Measurements from ENCODE around the gene SLC9A7. TPM values are rescaled to one million over a fixed set of nuclear protein-coding genes. Genes with fewer than 3 reads are reported as not detected.

Gene SLC9A7
- total RNA-seq, 2 donors from 2014 or later: 1.4 to 2.2 TPM

DNA sequence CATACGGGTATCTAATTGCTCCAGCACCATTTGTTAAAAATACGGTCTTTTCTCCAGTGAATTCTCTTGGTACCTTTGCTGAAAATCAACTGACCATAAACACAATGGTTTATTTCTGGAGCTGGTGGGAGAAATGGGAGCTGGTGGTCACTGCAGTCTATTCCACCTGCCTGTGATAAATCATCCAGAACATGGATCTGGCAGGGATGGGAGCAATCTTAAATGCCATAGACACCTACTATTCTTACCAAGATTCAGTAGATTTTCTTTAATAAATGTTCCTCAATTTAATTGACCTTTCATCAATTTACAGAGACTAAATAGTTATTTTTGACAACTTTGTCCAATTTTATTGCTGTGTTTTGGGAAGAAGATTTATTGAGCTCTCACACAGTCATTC, 68.1 kb downstream of the SLC9A7 start:
- Histone ChIP-seq H3K27me3 (no peaks in the 10 kb centered on the region), H3K36me3 (no peaks in the 10 kb centered on the region), H3K4me3 (no peak overlapping the region), H3K9ac (ENCODE audit: low read depth in 2 of 2, low read length in 2 of 2) (no peak overlapping the region), H3K27ac (no peak overlapping the region), H3K4me1 (no peaks in the 10 kb centered on the region), H3K9me3 (no peaks in the 10 kb centered on the region)
- no peak for DNase-seq
- TF ChIP-seq, protein P1, sequence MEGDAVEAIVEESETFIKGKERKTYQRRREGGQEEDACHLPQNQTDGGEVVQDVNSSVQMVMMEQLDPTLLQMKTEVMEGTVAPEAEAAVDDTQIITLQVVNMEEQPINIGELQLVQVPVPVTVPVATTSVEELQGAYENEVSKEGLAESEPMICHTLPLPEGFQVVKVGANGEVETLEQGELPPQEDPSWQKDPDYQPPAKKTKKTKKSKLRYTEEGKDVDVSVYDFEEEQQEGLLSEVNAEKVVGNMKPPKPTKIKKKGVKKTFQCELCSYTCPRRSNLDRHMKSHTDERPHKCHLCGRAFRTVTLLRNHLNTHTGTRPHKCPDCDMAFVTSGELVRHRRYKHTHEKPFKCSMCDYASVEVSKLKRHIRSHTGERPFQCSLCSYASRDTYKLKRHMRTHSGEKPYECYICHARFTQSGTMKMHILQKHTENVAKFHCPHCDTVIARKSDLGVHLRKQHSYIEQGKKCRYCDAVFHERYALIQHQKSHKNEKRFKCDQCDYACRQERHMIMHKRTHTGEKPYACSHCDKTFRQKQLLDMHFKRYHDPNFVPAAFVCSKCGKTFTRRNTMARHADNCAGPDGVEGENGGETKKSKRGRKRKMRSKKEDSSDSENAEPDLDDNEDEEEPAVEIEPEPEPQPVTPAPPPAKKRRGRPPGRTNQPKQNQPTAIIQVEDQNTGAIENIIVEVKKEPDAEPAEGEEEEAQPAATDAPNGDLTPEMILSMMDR (IDR thresholded peaks at IDR 0.05): no peak
- intact Hi-C loops (cut with DNase I): no loop called here

DNA sequence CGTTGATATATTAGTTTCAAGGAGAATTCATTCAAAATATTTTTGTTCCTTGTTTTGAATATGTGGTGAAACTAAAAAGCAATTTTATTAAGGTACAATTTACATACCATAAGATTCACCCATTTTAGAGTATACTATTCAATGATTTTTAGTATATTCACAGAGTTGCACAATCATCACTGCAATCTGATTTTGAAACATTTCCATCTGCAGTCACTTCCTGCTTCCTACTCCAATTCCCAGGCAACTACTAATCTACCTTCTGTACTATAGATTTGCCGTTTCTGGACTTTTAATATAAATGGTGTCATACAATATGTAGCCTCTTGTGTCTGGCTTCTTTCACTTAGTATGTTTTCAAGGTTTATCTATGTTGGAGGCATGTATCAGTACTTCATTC, 71.3 kb downstream of the SLC9A7 start:
- H3K27me3 ChIP-seq: no peaks in the 10 kb centered on the region
- no peaks in the 10 kb centered on the region for H3K36me3 ChIP-seq
- TF ChIP-seq, protein P1 (IDR thresholded peaks at IDR 0.05): no peak
- DNase-seq: no peak
- H3K4me3 ChIP-seq: no peak overlapping the region
- no peaks in the 10 kb centered on the region for H3K9me3 ChIP-seq
- no peak overlapping the region for H3K9ac ChIP-seq (ENCODE audit: low read depth in 2 of 2, low read length in 2 of 2)
- intact Hi-C loops (cut with DNase I): no loop called here
- H3K4me1 ChIP-seq: no peaks in the 10 kb centered on the region
- H3K27ac ChIP-seq: no peak overlapping the region

DNA sequence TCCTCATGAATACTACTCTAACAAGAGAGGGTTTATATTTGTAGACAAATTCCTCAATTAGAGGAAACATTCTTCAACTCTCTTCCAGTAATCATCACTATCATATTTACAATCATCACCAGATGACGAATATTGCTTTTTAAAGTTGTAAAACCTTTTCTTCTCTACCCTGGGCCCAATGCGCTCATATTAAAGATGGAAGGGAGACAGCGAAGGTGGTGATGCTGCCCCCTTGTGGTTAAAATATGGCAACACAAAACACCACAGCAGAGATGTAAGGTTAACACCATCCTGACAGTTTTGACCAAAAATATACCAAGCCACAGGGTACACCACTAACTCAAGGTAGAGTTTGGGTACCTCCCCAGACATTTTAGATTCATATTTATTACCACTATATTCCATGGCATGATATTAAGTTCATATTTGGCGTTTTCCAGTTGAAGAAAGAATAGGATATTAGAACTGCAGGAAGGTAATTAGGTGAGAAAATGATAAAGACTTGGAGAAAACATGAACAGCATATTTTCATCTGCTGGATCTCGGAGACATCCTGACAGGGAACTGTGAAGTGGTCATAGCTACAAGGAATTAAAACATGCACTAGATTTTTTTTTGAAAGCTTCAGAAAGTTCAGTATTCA, 72.8 kb downstream of the SLC9A7 start:
- Histone ChIP-seq H3K4me3 (no peak overlapping the region), H3K9ac (ENCODE audit: low read depth in 2 of 2, low read length in 2 of 2) (no peak overlapping the region), H3K36me3 (no peaks in the 10 kb centered on the region), H3K9me3 (no peaks in the 10 kb centered on the region), H3K27me3 (no peaks in the 10 kb centered on the region), H3K4me1 (no peaks in the 10 kb centered on the region), H3K27ac (no peak overlapping the region)
- TF ChIP-seq, protein P1 (IDR thresholded peaks at IDR 0.05): peak; percentile 70
- DNase-seq: peak; percentile 21
- intact Hi-C loops (cut with DNase I): no loop called here

DNA sequence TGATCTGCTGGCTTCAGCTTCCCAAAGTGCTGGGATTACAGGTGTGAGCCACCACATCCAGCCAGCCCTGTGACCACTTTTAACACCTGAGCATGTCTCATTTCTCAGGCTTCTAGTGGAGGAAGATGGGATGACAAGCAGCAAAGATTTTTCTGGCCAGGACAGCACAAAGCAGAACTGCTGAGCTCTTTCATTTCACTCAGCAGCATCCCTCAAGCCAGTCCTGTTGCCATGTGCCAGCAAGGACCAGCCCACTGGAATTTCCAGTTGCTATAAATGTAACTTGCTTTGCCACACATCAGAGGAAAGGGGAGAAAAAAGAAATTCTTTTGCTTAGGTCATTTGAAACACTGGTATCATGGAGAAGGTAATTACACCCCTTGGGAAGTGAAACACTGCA, 75.9 kb downstream of the SLC9A7 start:
- intact Hi-C loops (cut with DNase I): no loop called here

DNA sequence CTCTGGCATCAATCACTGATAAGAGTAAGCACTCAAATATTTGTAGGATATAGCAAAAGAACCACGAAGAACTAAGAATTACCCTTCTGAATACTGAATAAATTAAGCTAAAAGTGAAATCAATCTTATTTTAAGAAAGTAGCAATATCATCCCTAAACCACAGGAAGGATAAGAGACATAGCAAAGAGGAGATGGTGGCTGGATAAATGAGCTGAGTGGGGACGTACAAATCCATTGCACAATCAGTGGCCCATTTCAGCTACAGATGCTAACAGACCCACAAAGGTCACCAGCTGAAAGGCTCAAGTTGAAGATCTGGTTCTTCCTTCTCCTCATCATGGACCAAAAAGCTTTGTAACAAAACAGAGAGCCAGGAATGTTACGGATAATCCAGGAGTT, 77.1 kb downstream of the SLC9A7 start:
- no peak overlapping the region for H3K27ac ChIP-seq
- no peaks in the 10 kb centered on the region for H3K4me1 ChIP-seq
- H3K36me3 ChIP-seq: no peaks in the 10 kb centered on the region
- intact Hi-C loops (cut with DNase I): no loop called here
- no peak overlapping the region for H3K4me3 ChIP-seq
- H3K9ac ChIP-seq (ENCODE audit: low read depth in 2 of 2, low read length in 2 of 2): no peak overlapping the region
- no peak for DNase-seq
- H3K9me3 ChIP-seq: no peaks in the 10 kb centered on the region
- TF ChIP-seq, protein P1 (IDR thresholded peaks at IDR 0.05): no peak
- no peaks in the 10 kb centered on the region for H3K27me3 ChIP-seq

More for the DNA sequence above, 75.9 kb downstream of the SLC9A7 start:
- no peak overlapping the region for H3K9ac ChIP-seq (ENCODE audit: low read depth in 2 of 2, low read length in 2 of 2)
- H3K4me3 ChIP-seq: no peak overlapping the region
- no peaks in the 10 kb centered on the region for H3K27me3 ChIP-seq
- no peaks in the 10 kb centered on the region for H3K4me1 ChIP-seq
- DNase-seq: no peak
- H3K27ac ChIP-seq: no peak overlapping the region
- H3K36me3 ChIP-seq: no peaks in the 10 kb centered on the region
- H3K9me3 ChIP-seq: no peaks in the 10 kb centered on the region
- TF ChIP-seq, protein P1 (IDR thresholded peaks at IDR 0.05): no peak
